HG03108 (cell line): ENCODE measurements around the gene NAP1L4.

Experiments
- ATAC-seq: cut with Tn5 transposase; IDR thresholded peaks from one replicate; pipeline ENCODE4 v1.9.1; 2021; ENCODE audit warnings: moderate library complexity; ENCODE audit not compliant: unreplicated experiment

NAP1L4 gene, protein sequence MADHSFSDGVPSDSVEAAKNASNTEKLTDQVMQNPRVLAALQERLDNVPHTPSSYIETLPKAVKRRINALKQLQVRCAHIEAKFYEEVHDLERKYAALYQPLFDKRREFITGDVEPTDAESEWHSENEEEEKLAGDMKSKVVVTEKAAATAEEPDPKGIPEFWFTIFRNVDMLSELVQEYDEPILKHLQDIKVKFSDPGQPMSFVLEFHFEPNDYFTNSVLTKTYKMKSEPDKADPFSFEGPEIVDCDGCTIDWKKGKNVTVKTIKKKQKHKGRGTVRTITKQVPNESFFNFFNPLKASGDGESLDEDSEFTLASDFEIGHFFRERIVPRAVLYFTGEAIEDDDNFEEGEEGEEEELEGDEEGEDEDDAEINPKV

DNA sequence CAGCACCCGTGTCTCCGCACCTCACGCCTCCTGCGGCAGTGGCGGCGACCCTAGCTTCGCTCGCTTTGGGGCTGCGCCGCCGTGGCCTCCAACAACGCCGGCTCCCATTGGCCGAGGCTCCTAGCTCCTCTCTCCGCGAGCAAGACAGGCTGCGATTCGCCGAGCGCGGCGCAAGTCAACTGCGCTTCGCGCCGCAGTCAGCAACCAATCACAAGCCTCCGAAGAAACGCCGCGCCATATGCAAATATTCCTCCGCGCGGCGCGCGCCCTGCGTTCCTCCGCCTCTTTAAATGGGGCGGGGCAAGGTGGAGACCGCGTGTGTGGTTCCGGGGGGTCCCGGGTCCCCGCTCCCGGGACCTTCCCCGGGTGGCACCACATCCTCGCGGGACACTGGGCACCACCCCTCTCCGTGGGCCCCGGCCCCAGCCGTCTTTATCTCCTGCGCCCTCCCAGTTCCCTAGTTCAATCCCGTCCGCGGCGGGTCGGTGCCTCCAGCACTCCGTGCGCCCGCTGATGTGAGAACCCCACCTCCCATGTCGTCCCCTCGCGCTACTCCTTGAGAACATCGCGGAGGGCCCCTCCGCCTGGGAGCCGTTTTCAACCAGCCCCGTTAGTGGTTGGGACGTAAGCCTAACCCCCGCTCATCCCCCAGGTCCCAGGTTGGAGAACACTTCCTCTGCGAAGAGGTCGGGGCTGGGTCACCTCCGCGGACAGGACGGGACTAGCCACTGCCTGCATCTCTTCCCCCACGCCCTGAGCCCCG lies at the start of gene NAP1L4:
Gene NAP1L4, minus strand, starts transcription at position 96 of the 763 bp plus-strand sequence. CDS start 13,109 bp downstream, outside the sequence.
- peak; percentile 77 for ATAC-seq

DNA sequence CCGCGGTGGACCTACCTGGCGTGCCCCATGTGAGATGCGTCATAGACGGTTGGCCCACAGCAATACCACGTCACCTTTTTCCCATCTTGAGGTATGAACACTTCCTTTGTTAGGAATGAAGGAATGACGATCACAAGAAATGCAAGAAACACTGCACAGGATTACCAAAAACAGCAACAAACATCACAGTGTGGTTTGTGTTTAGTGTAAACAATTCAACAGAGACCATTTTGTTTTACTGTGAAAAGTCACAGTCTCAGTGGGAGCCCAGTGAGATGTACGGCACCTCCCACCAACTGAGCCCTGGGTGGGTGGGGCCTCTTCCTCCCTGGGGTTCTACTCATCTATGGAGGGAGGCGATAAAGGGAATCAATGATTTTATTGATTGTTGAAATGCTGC lies 48.8 kb upstream of the NAP1L4 start:
- ATAC-seq, result no peak

DNA sequence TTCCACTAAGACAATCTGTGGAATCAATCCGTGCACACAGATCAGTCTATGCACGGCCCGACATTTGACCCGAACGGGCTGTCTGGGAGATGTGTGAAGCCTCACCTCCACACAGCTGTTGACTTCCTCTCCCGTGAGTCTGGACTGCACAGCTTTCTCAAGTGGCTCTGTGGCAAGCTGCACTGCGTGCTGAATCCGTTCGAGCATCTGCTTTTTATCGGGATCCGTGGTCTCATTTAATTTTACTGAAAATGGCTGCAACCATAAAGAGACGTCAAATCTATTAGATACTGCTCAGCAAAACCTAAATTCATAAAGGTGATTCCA lies 45.8 kb upstream of the NAP1L4 start:
- no peak for ATAC-seq

DNA sequence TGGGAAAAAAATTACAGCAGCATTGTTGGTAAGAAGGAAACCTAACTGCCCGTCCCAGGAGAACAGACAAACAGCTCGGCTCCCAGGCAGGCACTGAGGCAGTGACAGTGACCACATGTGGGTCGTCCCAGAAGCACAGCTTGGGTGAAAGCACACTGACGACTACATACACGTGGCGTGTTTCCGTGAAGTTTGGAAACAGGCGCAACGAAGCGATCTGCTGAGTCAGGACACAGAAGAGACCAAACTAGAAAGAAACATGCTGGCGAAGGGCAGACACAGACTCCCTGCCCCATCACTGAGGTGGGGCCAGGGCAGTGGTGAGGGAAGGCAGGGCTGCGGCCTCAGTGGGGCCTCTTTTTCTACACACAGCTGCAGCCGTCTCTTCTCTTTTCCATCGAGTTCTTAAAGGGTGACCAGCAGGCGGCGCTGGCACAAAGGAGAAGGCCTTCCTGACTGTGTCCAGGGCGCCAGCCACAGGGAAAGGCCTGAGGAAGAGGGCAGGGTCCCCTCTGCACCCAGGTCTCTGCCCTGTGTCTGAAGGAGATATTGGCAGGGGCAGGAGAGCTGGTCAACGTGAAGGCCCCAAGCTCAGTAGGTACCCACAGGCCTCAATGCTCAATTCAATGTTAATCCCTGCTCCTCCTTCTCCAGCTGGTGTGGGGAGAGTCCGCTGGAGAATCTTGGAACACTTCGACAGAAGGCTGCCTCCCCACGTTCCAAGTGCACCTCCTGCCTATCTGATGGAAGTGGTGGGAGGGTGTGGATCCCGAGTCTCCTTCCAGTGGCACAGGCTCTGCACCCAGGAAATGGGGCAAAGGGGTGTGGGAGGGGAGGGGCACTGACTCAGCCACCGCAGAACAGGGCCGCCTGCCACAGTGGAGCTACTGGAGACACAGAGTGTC lies 45.2 kb upstream of the NAP1L4 start:
- ATAC-seq, result no peak

DNA sequence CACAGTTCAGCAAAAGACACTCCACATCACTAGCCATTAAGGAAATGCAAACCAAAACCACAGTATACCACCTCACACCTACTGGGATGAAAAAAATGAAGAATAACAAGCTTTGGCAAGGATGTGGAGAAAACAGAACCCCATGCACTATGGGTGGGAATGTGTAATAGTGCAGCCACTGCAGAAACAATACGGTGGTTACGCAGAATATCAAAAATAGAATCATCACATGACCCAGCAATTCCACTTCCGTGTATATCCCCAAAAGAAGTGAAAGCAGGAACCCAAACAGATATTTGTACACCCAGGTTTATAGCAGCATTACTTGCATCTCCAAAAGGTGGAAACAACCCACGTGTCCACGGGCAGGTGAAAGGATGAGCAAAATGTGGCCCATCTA lies 44.3 kb upstream of the NAP1L4 start:
- ATAC-seq, result no peak

DNA sequence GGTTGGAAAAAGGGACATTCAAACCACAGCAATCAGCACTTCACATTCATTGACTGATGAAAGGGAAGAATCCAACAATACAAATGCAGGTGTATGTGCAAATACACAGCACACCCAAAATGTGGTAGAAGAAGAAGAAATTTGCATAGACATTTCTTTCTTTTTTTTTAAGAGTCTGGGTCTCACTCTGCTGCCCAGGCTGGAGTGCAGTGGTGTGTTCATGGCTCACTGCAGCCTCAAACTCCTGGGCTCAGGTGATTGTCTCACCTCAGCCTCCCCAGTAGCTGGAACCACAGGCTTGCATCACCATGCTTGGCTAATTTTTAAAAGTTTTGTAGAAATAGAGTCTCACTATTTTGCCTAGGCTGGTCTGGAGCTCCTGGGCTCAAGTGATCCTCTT lies 43.2 kb upstream of the NAP1L4 start:
- no peak for ATAC-seq

DNA sequence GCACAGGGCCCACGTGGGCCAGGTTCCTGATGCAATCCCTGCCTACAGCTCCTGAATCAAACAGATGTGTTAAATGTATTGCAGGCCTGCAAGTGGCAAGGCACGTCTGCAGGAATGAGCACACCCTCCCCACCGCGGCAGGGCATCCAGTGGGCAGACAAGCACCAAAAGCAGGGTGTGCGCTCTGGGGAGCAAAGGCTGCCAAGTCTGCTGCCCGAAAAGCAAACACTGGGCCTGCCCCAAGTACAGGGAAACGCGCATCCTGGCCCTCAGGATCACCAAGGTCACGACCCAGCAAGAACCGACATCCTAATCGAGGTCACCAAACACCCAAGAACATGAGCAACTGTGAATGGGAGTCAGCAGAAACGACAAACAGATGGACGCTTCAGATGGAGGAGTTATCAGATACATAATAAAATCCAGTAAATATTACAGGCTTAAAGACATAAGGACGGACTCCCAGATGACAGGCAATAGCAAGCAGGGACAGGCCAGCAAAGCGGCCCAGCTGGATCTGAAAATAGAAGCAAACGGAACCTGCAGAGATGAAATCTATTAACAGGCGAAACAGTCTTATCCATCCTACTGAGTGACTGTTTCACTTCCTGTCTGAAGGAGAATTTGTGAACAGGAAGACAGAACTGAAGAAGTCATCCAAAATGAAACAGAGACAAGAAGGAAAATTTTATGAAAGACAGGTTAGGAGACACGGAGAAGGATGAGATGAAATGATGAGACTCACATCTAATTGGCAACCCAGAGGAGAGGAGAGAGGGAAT lies 38.4 kb upstream of the NAP1L4 start:
- no peak for ATAC-seq

DNA sequence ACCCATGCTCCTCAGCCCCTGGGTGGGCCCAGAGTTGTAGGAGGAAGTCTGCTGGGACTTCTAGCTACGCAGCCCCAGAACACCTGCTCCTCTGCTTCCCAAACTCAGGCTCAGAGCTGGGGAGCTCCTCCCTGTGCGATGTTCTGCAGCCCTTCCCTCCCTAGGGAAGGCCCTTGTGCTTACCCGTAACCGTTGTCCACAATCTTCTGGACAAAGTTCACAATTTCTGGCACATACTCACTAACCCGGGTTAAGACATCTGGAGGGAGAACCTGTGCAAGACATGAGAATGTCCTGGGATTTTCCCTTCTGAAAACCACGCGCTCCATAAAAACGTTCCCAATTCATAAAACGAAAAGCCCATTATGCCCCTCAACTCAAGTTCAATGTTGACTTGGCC lies 36.7 kb upstream of the NAP1L4 start:
- ATAC-seq, result no peak

DNA sequence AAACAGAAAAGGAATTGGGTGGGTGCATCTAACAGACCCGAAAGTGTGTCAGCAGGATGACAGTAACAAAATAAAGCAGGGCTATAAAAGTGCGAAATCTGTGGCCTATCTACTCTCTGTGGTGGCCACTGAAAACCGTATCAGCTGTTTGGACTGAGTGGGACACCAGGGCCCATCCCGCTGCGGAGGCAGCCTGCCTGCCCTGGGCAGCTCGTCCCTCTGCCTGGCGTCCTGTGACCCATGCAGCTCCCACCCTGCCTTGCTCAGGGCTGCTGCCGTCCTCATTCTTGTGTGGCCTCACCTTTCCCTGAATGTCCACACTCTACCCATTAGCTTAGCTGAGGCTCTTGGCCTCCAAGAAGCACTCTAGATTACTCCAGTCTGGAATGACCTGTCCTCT lies 34.7 kb upstream of the NAP1L4 start:
- ATAC-seq, result no peak

DNA sequence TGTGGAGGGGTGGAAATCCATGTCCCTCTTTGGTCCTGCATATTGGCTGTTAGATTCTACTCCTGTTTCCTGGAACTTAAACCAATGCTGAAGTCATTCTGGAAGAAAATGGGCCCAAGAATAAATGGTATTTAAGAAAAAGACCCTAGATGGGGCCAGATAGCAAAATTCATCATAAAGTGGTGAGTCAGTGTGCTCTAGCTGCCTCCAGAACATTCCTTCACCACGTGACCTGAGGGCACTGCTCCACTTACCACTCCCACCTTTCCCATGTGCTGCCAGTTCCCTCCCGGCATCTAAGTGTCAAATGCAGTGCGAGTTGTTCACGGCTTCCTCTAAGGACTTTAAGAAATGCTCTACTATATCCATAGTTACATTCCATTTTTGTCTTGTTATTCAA lies 30.9 kb upstream of the NAP1L4 start:
- no peak for ATAC-seq

DNA sequence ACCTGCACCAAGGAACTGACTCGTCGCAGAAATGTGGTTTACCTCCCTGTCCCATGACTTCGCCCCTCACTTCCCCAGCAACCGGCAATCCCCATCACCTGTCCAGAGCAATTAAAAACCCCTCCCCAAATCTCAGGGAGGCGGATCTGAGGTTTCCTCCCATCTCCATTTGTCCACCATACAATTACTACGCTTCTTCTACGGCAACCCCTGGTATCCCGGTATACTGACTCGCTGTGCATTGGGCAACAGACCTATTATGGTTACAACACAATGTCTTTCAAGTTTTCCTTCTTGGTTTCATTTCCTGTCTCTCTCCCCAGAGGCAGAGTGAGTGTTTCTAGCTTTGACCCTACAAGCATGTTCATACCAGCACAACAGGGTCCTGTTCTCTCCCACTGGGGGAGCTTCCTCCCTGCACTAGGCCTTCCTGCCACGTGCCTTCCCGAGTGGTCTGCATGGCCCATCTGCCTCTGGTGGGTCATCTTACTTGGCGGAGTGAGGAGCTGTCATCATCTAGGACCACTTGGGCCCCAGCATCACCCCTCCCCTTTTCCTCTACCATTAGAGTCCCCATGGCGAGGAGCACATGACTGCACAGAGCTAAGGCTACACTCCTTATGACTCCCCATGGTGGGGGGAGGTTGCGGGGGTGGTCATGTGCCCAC lies 30.3 kb upstream of the NAP1L4 start:
- peak; percentile 72 for ATAC-seq

DNA sequence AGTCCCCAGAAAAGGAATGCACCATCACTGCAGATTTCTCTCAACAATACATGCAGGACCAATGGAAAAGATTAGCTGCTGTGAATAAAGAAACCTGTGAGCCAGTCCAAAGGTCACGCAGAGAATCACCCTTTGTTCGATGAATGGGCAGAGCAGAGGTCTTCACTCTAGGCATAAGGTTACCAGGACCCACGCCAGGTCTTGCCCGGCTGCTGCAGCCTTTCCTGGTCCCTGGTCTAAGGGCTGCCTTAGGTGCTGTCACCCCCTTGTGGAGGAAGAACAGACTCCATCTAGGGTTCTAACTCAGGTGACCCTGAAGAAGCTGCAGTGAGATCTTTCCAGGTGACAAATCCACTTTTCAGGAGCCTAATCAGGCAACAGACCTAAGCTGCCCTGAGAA lies 29.0 kb upstream of the NAP1L4 start:
- no peak for ATAC-seq

DNA sequence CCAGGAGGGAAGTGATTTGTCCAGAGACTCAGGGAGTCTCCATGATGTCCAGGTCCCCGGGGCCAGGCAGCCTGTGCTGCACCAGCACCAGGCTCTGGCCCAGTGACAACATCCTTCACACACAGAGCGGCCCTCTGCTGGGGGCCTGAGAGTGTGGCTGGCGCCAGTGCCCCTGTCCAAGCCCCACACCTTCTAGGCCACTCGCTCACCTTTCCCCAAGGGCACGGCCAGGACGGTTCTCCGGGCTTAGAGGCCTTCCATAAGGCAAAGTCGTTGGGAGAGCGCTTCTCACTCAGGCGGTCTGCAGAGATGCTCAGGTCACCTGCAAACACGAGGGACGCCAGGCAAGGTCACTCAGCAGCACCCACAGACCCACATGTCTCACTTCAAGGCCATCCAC lies 27.9 kb upstream of the NAP1L4 start:
- no peak for ATAC-seq

DNA sequence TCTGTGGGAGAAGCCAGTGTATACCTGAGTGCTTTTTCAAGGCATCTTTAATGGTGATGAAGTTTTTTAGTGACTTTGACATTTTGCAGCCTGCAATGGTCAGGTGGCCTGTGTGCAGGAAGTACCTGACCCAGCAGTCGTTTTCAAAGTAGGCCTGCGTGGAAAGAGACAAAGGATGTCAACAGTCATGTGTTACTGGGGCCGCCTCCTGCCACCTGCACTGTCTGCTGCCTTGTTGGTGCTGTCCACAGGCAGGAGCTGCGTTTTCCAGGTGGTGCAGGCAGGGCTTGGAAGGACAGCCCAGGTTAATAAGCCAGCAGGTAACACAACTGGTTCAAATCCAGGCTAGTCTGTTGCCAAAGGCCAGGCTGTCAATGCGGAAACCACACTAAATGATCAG lies 26.5 kb upstream of the NAP1L4 start:
- ATAC-seq, result no peak

DNA sequence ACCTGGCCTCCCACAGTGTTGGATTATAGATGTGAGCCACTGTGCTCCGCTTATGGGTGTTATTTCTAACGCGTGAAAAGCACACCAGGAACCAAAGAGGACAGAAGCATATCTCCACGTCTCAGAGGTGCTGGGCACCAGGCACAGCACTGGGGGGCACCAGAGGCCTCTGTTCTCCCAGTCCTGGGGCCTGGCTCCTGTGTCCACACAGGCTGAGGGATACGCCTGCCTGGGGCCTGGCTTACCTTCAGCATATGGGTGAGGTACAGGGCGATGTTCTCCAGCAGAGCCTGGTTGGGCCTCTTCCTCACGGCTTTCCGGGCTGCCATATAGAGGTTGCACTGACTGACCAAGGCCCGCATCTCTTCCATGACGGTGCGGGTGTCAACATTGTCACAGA lies 24.7 kb upstream of the NAP1L4 start:
- no peak for ATAC-seq

DNA sequence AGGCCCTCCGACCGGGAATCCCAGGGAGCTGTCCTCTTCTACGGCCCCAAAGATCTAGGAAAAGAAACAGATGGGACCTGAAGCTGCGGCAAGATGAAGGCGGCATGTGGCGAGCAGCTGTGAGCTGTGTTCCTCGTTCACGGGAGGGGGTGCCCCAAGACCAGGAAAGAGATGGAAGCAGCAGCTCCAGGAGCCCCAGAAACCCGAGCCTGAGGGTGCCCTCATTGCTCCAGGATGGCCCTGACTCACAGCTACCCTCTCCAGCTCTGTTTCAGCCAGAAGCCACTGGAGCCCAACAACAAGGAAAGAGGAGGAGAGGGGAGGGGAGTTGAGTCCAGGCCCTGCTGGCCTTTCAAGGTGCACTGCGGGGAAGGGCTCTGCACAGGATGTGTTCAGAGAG lies 23.7 kb upstream of the NAP1L4 start:
- ATAC-seq, result no peak

DNA sequence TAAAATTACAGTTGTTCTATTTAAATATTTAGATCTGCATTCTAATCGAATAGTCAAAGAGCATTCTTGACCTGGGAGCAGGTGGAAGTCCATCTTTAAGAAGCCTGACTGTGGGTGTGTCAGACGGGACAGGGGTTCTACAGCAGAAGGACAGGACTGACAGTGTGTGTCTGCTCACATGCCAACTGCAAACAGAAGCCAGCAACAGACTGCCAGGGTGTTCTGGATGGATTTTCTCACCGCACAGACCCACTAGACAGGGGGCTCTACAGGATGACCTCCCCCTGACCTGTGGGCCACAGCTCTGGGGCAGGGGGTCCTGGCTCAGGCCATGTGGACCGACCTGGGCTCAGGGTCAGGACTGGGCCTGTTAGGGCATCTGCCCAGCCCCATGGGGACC lies 22.8 kb upstream of the NAP1L4 start:
- no peak for ATAC-seq

DNA sequence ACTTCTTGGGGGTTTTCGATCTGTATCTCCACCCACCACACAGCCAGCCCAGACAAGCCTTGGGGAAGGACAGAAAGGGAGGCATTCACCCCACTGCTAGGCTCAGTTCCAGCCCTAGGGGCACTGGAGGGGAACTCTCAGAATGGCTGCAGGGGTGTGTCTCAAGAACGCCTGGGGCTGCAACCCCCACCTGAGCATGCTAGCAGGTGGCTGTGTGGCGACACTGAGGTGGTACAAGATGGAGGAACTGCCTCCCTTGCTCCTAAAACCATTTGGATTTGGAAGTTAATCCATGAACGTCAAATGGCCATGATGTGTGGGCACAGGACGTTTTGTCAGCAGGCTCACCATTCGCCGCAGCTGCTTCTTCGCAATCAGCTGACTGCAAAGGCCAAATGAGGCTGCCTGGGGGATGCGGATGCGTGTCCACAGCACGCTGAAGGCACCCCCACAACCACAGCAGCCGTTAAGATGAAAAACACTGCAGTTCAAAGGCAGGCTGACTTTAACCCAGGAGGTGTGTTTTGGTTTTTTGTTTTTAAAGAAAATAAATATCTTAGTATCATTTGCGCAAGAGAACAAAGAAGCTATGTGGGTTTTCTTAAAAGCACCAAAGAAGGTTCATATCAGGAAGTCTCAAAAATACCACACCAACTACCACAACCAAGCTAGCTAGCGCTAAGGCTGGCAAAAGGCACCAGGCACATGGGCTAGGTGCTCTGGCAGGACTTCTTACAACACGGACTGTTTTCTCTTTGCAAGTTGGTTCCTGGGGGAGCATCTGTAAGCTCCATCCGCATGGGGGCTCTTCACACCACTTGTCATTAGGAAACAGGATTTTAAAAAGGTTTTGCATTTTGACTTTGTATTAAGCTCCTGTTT lies 22.2 kb upstream of the NAP1L4 start:
- no peak for ATAC-seq
